Testis (tissue), 3 donors: ENCODE measurements around the gene GPR62. TPM values are rescaled to one million over a fixed set of nuclear protein-coding genes. Genes with fewer than 3 reads are reported as not detected.

Experiments used
- DNase-seq: peaks from one replicate; pipeline ENCODE4 v3.0.0-alpha.2; 2019
- H3K27ac ChIP-seq, 2 donors: fragments of 200-600 bp; sonication (generic); one replicate each; pipeline ENCODE4 v1.5.1; 2019
- H3K27me3 ChIP-seq: fragments of 200-600 bp; sonication (generic); one replicate; pipeline ENCODE4 v1.5.1; 2019
- H3K36me3 ChIP-seq: fragments of 200-600 bp; sonication (generic); one replicate; pipeline ENCODE4 v1.5.1; 2017; ENCODE audit warnings: low read depth; ENCODE audit errors: missing control alignments
- H3K4me1 ChIP-seq: fragments of 200-600 bp; sonication (generic); one replicate; pipeline ENCODE4 v1.5.1; 2019
- H3K4me3 ChIP-seq, 2 donors: fragments of 200-600 bp; sonication (generic); one replicate each; pipeline ENCODE4 v1.5.1; 2017 to 2019
- H3K9me3 ChIP-seq: fragments of 200-600 bp; sonication (generic); one replicate; pipeline ENCODE4 v1.5.1; 2017
- CTCF ChIP-seq, 3 experiments: fragments of 450-650 bp in 2 of 3; fragments of 200-600 bp in 1 of 3; sonication (generic) in 1 of 3; IDR thresholded peaks; one replicate each; pipeline ENCODE4 v1.5.1; 2016 to 2019; ENCODE audit warnings: antibody characterized with exemption in 3 of 3, mild to moderate bottlenecking in 2 of 3, moderate library complexity in 1 of 3
- POLR2A ChIP-seq: fragments of 450-650 bp; IDR thresholded peaks from one replicate; pipeline ENCODE4 v1.6.1; 2017; ENCODE audit warnings: antibody characterized with exemption, mild to moderate bottlenecking, moderate library complexity
- WGBS, 2 donors: methylation state at CpG; one replicate each; pipeline ENCODE4 v1.1.5; 2018; 5-methylcytosine and 5-hydroxymethylcytosine counted together
- intact Hi-C: fragments of 100-400 bp; cut with DNase I; formaldehyde crosslinking; loops from one replicate; pipeline ENCODE4 v1.15.1; 2023; ENCODE audit warnings: low total_unique reads
- polyA plus RNA-seq: library from polyadenylated mRNA; stranded (reverse); fragments of 350-450 nt; fragmentation: Illumina TruSeq; extraction: RNeasy Lipid Tissue Mini Kit (QIAGEN cat#74804); gene quantifications from one replicate; pipeline ENCODE4 v1.2.3, GENCODE V29; 2014; ENCODE audit warnings: low read depth, low replicate concordance; ENCODE audit not compliant: insufficient read depth
- total RNA-seq, 2 donors: library from RNA; depleted of rRNA; stranded (reverse); fragments of >200 nt; gene quantifications; one replicate each; pipeline ENCODE4 v1.2.3, GENCODE V29; 2016

Gene GPR62
- total and polyA plus RNA-seq, 3 donors from 2014 or later = 0.18 to 0.50 (median 0.39) TPM

GRCh38 chr3:51955893-51956770 is 951 bp downstream of the GPR62 start:
- H3K27ac ChIP-seq = peak overlapping the region in 1 of 2 donors; percentile 51
- intact Hi-C loops = no loop called here
- TF ChIP-seq POLR2A (no peak), CTCF (IDR thresholded peaks at IDR 0.05) (peak; percentile 7 to 50 (median 44))
- no peaks in the 10 kb centered on the region for H3K27me3 ChIP-seq
- H3K4me1 ChIP-seq = peaks cover 7% of the 10 kb centered on the region
- H3K36me3 ChIP-seq = no peaks in the 10 kb centered on the region
- WGBS, 2 donors = 7 to 20% methylated on average over 1 to 86 of the region's 97 CpGs
- no peaks in the 10 kb centered on the region for H3K9me3 ChIP-seq
- peak overlapping the region; percentile 44 to 57 for H3K4me3 ChIP-seq
- DNase-seq = peak; percentile 63

- no peak overlapping the region for H3K27ac ChIP-seq
- TF ChIP-seq POLR2A (no peak), CTCF (IDR thresholded peaks at IDR 0.05) (no peak)
These were observed 2.5 kb downstream of the GPR62 start for GRCh38 chr3:51957520-51958205.

GRCh38 chr3:51958603-51959521 is 3.7 kb downstream of the GPR62 start:
- Histone ChIP-seq H3K27me3 (no peaks in the 10 kb centered on the region), H3K27ac (no peak overlapping the region), H3K4me1 (peaks cover 32% of the 10 kb centered on the region), H3K36me3 (no peaks in the 10 kb centered on the region), H3K9me3 (no peaks in the 10 kb centered on the region), H3K4me3 (no peak overlapping the region)
- intact Hi-C loops = no loop called here
- no peak for TF ChIP-seq CTCF (IDR thresholded peaks at IDR 0.05)
- TF ChIP-seq POLR2A = no peak
- 95 to 96% methylated on average over 16 to 20 of the region's 20 CpGs for WGBS, 2 donors
- DNase-seq = no peak

More at GRCh38 chr3:51957520-51958205, 2.5 kb downstream of the GPR62 start:
- WGBS, 2 donors = 91 to 93% methylated on average over 10 to 15 of the region's 15 CpGs
- H3K36me3 ChIP-seq = no peaks in the 10 kb centered on the region
- intact Hi-C loops = no loop called here
- DNase-seq = no peak
- no peaks in the 10 kb centered on the region for H3K9me3 ChIP-seq
- no peak overlapping the region for H3K4me3 ChIP-seq
- H3K4me1 ChIP-seq = peaks cover 20% of the 10 kb centered on the region
- H3K27me3 ChIP-seq = no peaks in the 10 kb centered on the region

- Histone ChIP-seq H3K4me1 (peaks cover 39% of the 10 kb centered on the region), H3K4me3 (no peak overlapping the region)
These were observed 4.5 kb downstream of the GPR62 start for GRCh38 chr3:51959651-51960050.

More at GRCh38 chr3:51959651-51960050, 4.5 kb downstream of the GPR62 start:
- intact Hi-C loops = no loop called here
- no peaks in the 10 kb centered on the region for H3K9me3 ChIP-seq
- no peak overlapping the region for H3K27ac ChIP-seq
- 97 to 100% methylated on average over 3 to 7 of the region's 7 CpGs for WGBS, 2 donors
- no peak for TF ChIP-seq POLR2A
- TF ChIP-seq CTCF (IDR thresholded peaks at IDR 0.05) = no peak
- H3K27me3 ChIP-seq = no peaks in the 10 kb centered on the region
- DNase-seq = no peak
- no peaks in the 10 kb centered on the region for H3K36me3 ChIP-seq
